ENCODE data around the gene CRTAC1. TPM values are rescaled to one million over a fixed set of nuclear protein-coding genes. Genes with fewer than 3 reads are reported as not detected.

CRTAC1 gene
- total RNA-seq, 1 experiment from 2014 or later = 0.20 TPM

DNA sequence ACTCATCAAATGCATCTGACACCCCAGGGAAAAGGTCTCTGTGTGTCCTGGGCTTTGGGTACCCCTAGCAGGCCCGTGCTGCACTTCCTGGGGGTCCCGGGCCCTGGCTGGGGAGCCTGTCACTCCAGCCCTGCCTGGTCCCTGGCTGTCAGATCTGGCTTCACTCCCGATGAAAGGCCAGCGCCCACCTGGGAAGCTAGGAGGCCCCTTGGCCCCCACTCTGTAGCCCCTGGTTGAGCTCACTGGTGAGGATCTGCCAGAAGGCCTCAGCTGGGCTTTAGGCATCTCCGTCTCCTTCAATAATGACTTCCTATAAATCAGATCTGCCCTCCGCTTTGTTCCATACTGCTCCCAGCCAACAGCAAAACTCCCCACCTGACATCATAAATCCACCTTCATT lies 116.8 kb downstream of the CRTAC1 start:
- no TSS peak for BruUV-seq (replicated peaks)
- CTCF ChIA-PET = no interaction called here

DNA sequence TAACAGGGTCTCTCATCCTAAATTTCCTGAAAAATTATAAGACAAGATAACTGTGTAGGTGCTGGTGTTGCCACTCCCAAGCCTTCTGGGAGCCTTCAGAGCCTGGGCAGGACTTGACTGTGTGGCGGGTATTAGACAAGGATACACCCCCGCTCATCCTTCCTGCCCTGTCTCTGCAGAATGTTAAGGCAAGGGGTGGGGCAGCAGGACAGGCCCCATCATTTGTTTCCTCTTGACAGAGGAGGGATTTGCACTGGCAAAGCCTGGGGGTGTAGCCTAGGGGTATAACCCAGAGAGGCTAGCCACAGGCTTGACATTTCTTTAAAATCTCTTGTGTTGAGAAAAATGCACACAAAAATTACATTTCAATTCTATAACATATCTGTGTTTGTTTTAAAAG lies 117.2 kb downstream of the CRTAC1 start:
- intact Hi-C loops (cut with micrococcal nuclease) = loop anchor here (10.0 kb wide), 2 partner anchors 322 to 752 kb away; no protein-coding TSS in a partner anchor
- H2AFZ ChIP-seq (ENCODE audit: low read depth, low read length, poor library complexity, severe bottlenecking) = no peak overlapping the region
- H3K9ac ChIP-seq (ENCODE audit: low read length) = no peak overlapping the region
- no peaks in the 10 kb centered on the region for H4K20me1 ChIP-seq (ENCODE audit: insufficient read depth)
- no TSS peak for BruUV-seq (replicated peaks)
- peaks cover 3 to 9% of the 10 kb centered on the region in 2 experiments; a peak in 3 of 4 replicates for H3K4me1 ChIP-seq (ENCODE audit: control insufficient read depth in 1 of 2, insufficient read depth in 2 of 2, low read length in 2 of 2)
- peaks cover 5% of the 10 kb centered on the region; the same call in 1 of the 2 replicates for H3K27me3 ChIP-seq (ENCODE audit: insufficient read depth, low read length)
- TF ChIP-seq EZH2phosphoT487 (IDR thresholded peaks at IDR 0.05; ENCODE audit: borderline replicate concordance) (no peak), POLR2A (IDR thresholded peaks at IDR 0.05; ENCODE audit: borderline replicate concordance, extremely low read depth, insufficient read depth, insufficient read length) (no peak)
- H3K79me2 ChIP-seq (ENCODE audit: insufficient read depth, low read length) = no peaks in the 10 kb centered on the region
- DNase-seq (ENCODE audit: low read depth, low spot score) = no peak
- H3K9me2 ChIP-seq (ENCODE audit: insufficient read depth) = no peaks in the 10 kb centered on the region
- no peak overlapping the region for H3K4me2 ChIP-seq (ENCODE audit: low read length)
- no peaks in the 10 kb centered on the region for H3K36me3 ChIP-seq (ENCODE audit: control insufficient read depth in 1 of 2, insufficient read depth in 2 of 2, low read length in 2 of 2)
- H3K27ac ChIP-seq (ENCODE audit: low read depth, low read length) = no peak overlapping the region
- ChIA-PET POLR2A (no interaction called here), CTCF (no interaction called here), RAD21 (ENCODE audit: low non-redundant PET in 1 of 2, low total read pairs in 2 of 2, uncharacterized antibody in 2 of 2, unreplicated experiment in 2 of 2) (no interaction called here)
- no peak overlapping the region for H3K4me3 ChIP-seq (replicated peaks in 1 of 2; ENCODE audit: low read depth in 1 of 2, low read length in 2 of 2)
- ATAC-seq = no peak
- H3K9me3 ChIP-seq (ENCODE audit: control insufficient read depth in 1 of 2, insufficient read depth in 1 of 2, low read depth in 1 of 2, low read length in 2 of 2) = no peaks in the 10 kb centered on the region

More for the DNA sequence above, 116.8 kb downstream of the CRTAC1 start:
- no peaks in the 10 kb centered on the region for H3K36me3 ChIP-seq (ENCODE audit: control insufficient read depth in 1 of 2, insufficient read depth in 2 of 2, low read length in 2 of 2)
- H3K27ac ChIP-seq (ENCODE audit: low read depth, low read length) = no peak overlapping the region
- no peaks in the 10 kb centered on the region for H3K9me2 ChIP-seq (ENCODE audit: insufficient read depth)
- H3K4me3 ChIP-seq (replicated peaks in 1 of 2; ENCODE audit: low read depth in 1 of 2, low read length in 2 of 2) = no peak overlapping the region
- H3K27me3 ChIP-seq (ENCODE audit: insufficient read depth, low read length) = peaks cover 5% of the 10 kb centered on the region; the same call in 1 of the 2 replicates
- no peaks in the 10 kb centered on the region for H4K20me1 ChIP-seq (ENCODE audit: insufficient read depth)
- intact Hi-C loops (cut with micrococcal nuclease) = loop anchor here (1.0 to 10.0 kb wide), 4 partner anchors 128 to 751 kb away; no protein-coding TSS in a partner anchor
- DNase-seq (ENCODE audit: low read depth, low spot score) (no peak), ATAC-seq (no peak)
- TF ChIP-seq YY1 (IDR thresholded peaks at IDR 0.05; ENCODE audit: extremely low read depth, insufficient replicate concordance, low read depth, low read length) (no peak), TCF7L2 (IDR thresholded peaks at IDR 0.05; ENCODE audit: borderline replicate concordance, extremely low read depth, insufficient read depth, insufficient read length) (no peak), POLR2A (IDR thresholded peaks at IDR 0.05; ENCODE audit: borderline replicate concordance, extremely low read depth, insufficient read depth, insufficient read length) (no peak), CBX3 (IDR thresholded peaks at IDR 0.05; ENCODE audit: low read depth) (no peak)
- H3K9me3 ChIP-seq (ENCODE audit: control insufficient read depth in 1 of 2, insufficient read depth in 1 of 2, low read depth in 1 of 2, low read length in 2 of 2) = no peaks in the 10 kb centered on the region
- no peak overlapping the region for H3K4me2 ChIP-seq (ENCODE audit: low read length)
- no peak overlapping the region for H2AFZ ChIP-seq (ENCODE audit: low read depth, low read length, poor library complexity, severe bottlenecking)
- no peaks in the 10 kb centered on the region for H3K79me2 ChIP-seq (ENCODE audit: insufficient read depth, low read length)
- H3K4me1 ChIP-seq (ENCODE audit: control insufficient read depth in 1 of 2, insufficient read depth in 2 of 2, low read length in 2 of 2) = peaks cover 3 to 9% of the 10 kb centered on the region in 2 experiments; a peak in 3 of 4 replicates
- POLR2A ChIA-PET = no interaction called here
- H3K9ac ChIP-seq (ENCODE audit: low read length) = no peak overlapping the region
- RAD21 ChIA-PET (ENCODE audit: low non-redundant PET in 1 of 2, low total read pairs in 2 of 2, uncharacterized antibody in 2 of 2, unreplicated experiment in 2 of 2) = no interaction called here

All from HCT116 (cell line).